Measurements from ENCODE around the gene MOGAT2.
"Not testable (repeated sequence)": the region's sequence is repeated elsewhere in the genome, so short reads cannot be mapped to it uniquely, and the experiment has no call there.

Gene MOGAT2
- total RNA-seq = 0 reads per million in 2 donors

GRCh38 chr11:75717608-75718418, at the start of gene MOGAT2:
TSS of gene MOGAT2 (plus strand) at chr11:75717838. CDS start at chr11:75717889, 51 bp downstream.
- no peak for DNase-seq

- DNase-seq = no peak
These were observed 49.0 kb upstream of the MOGAT2 start, which contains the start of gene MAP6 for GRCh38 chr11:75668451-75669297. TSS of gene MAP6 (minus strand) at chr11:75669038. CDS start at chr11:75668369, 669 bp downstream.

- no peak for DNase-seq
These were observed 43.6 kb upstream of the MOGAT2 start for GRCh38 chr11:75673977-75674582.

- no peak for DNase-seq
These were observed 40.4 kb upstream of the MOGAT2 start for GRCh38 chr11:75677275-75677674.

GRCh38 chr11:75677909-75678308, 39.7 kb upstream of the MOGAT2 start:
- DNase-seq = no peak

GRCh38 chr11:75678620-75679259, 38.9 kb upstream of the MOGAT2 start:
- no peak for DNase-seq

- no peak for DNase-seq
These were observed 38.1 kb upstream of the MOGAT2 start for GRCh38 chr11:75679566-75679965.

- not testable (repeated sequence) for DNase-seq
These were observed 33.8 kb upstream of the MOGAT2 start for GRCh38 chr11:75683856-75684255.

GRCh38 chr11:75689863-75690609, 27.6 kb upstream of the MOGAT2 start:
- DNase-seq = no peak

- no peak for DNase-seq
These were observed 25.8 kb upstream of the MOGAT2 start for GRCh38 chr11:75691804-75692203.

- no peak for DNase-seq
These were observed 19.6 kb upstream of the MOGAT2 start for GRCh38 chr11:75697906-75698581.

GRCh38 chr11:75700940-75701339, 16.7 kb upstream of the MOGAT2 start:
- DNase-seq = no peak

GRCh38 chr11:75703695-75704237, 13.9 kb upstream of the MOGAT2 start:
- DNase-seq = no peak

GRCh38 chr11:75705541-75705940, 12.1 kb upstream of the MOGAT2 start:
- no peak for DNase-seq

- DNase-seq = peak; percentile 48
These were observed 11.3 kb upstream of the MOGAT2 start for GRCh38 chr11:75706260-75706729.

GRCh38 chr11:75714211-75714610, 3.4 kb upstream of the MOGAT2 start:
- no peak for DNase-seq

GRCh38 chr11:75715688-75716087, 1.9 kb upstream of the MOGAT2 start:
- DNase-seq = no peak

GRCh38 chr11:75716659-75717058, 979 bp upstream of the MOGAT2 start:
- no peak for DNase-seq

- no peak for DNase-seq
These were observed 1.0 kb downstream of the MOGAT2 start for GRCh38 chr11:75718419-75719339.

All from T-helper 9 cell (primary cell).